Endometrium (tissue), 2 donors: ENCODE data around the gene CSKMT.
"Not testable (repeated sequence)": the region's sequence is repeated elsewhere in the genome, so short reads cannot be mapped to it uniquely, and the experiment has no call there.

Experiments used
- FAIRE-seq: peaks from 2 replicates; lab custom pipeline; 2012; peaks lifted over from hg19 to GRCh38; lab: Jason Lieb, UNC
- donor health status: control.
- donor health status: control.

Gene CSKMT

DNA sequence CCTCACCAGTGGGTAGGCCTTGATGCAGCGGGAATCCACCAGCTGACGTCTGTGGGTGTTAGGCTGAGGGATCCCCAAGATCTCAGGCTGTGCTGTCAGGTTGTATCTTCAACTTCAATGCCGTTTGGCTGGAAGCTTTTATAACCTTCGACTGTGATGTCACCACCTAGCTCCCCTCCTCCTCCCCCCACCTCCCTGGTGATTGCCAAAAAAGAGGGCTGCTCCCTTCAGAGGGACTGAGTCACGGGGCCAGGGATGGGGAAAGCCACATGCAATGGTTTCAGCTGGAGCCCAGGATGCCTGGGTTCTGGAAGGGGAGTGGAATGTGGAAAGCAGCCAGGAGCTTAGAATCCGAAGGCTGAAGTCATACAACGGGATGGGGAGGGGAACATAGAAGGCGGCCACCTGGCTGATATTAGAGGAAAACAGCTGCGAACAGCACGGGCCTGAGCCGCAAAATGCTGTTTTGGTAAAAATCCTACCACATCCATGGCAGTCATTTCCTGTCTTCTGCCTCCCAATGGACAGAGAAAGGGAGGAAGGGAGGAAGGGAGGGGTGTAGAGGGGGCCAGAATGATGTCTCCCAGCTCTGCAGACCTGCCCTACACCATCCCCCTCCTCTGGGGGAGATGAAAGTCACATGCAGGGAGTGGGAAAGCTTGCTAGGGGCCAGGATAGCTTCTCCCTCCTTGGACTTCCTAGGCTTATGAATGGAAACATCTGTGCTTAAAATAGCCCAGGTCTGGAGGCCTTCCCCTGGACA is 24.5 kb downstream of the CSKMT start, which contains the start of gene LRRN4CL:
Gene LRRN4CL, minus strand, starts transcription at position 110 of the 763 bp plus-strand sequence. CDS start 1,022 bp downstream, outside the sequence.
- no peak for FAIRE-seq

DNA sequence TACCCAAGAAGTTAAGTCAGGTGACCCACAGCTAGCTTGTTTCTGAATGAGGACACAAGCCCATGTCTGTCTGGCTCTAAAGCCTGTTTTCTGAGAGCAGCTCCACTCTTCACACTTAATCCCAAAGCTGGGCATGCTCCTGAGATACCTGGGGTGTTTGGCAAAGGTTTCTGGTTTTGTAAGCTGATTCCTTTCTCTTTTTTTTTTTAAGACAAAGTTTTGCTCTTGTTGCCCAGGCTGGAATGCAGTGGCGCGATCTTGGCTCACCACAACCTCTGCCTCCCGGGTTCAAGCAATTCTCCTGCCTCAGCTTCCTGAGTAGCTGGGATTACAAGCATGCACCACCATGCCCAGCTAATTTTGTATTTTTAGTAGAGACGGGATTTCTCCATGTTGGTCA is 28.5 kb downstream of the CSKMT start:
- FAIRE-seq, result not testable (repeated sequence)

DNA sequence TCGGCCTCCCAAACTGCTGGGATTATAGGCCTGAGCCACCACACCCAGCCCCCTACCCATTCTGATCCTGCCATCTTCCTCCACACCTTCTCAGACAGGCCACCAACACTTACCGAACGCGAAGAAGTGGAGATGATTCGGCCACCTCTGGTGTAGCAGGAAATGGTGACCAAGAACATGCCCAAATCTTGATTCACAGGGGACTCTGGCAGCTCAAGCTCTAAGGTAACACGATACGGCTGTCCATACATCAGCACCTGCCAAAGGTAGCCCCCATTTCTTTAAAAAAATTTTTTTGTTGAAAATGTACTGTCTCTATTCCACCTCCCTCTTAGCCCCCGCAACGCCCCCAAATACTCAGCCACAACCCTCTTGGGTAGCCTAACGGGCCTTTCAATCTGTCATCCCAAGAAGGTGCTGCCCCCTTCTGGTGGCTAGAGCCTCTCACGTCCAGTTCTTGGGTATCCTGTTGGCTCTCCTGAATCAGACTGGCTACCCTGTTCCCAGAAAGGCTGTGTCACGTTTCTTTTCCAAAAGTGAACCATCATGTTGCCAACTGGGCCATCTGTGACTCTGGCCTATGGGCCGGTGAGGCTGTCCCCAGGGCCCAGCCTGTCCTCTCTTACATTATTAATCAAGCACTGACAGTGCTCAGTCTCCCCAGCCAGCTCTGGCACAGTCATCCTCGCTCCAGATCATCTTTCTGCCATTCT is 29.5 kb downstream of the CSKMT start:
- no peak for FAIRE-seq

DNA sequence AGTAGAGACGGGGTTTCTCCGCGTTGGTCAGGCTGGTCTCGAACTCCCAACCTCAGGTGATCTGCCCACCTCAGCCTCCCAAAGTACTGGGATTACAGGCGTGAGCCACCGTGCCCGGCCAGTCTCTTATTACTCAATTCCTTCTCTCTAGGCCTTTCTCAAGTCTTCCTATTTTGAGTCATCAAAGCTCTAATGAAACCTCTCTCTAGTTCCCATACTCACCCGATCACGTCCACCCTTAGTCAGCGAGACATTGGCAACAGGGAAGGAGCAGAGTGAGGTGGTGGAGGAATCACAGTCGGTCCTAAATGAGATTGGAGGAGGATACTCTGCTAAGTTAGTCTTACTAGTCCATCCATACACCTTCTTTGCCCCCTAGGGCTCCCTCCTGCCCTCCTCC is 37.1 kb downstream of the CSKMT start:
- FAIRE-seq, result no peak

DNA sequence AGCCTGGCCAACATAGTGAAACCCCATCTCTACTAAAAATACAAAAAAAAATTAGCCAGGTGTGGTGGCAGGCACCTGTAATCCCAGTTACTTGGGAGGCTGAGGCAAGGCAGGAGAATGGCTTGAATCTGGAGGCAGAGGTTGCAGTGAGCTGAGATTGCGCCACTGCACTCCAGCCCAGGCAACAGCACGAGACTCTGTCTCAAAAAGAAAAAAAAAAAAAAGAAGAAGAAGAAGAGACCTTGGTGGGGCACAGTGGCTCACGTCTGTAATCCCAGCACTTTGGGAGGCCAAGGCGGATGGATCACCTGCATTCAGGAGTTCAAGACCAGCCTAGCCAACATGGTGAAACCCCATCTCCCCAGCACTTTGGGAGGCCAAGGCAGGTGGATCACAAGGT is 38.8 kb downstream of the CSKMT start:
- not testable (repeated sequence) for FAIRE-seq

DNA sequence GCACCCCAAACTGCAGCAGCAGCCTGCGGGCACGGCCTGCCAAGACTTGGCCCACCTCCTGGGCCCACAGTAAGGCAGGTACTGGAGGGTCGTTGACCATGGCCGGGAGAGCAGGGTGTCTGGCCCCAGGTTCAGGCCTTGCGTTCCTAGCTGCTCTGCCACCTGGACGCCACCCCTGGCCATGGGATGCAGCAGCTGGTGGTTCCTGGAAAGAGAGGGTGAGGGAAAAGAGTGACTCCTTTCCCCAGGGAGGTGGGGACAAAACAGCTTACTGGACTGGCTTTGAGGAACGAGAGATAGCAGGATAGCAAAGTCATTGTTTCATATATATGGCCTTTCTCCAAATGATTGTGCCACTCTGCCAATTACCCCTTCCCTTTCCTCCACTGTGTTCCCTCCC is 40.3 kb downstream of the CSKMT start:
- no peak for FAIRE-seq

DNA sequence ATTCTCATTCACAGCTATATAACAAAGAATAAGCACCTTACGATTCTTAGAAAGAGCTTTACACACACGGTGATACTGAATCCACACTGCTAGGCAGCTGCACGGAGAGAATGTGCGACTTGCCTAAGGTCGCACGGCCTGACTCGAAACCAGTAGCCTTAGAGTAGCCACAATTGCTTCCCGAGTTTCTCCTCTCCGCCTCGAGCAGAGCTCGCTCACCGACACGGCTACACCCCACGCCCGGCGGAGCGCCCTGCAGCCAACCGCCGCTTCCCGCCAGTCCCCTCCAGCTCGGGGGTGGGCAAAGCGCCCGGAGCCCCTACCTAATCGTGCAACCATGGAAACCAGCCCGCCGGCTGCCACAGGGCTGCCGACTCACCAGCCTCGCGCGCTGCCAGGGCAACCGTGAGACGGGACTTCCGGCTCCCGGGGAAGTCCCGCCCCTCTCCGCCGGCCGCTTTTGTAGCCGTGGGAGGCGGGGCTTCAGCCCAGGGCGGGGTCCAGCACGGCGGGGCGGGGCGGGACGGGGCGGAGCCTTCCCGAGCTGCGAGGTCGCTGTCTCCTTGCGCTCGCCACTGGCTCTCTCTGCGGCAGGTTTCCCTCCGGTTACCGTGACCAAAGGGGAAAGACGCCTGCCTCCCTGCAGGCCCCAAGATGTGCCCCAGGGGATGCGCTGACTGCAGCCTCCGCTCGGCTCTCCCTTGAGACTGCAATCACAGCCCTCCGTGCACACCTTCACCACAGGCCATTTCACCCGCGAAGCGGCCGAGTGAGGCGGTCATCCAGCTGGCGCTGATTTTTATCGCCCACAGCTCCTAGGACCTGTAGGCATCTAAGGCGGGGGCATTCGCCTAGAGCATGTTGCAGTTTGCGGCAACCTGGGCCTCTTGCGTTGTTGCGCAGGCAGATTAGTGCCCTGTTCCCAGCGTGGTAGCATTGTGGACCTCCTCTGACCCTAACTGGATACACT is 41.1 kb downstream of the CSKMT start:
- no peak for FAIRE-seq

DNA sequence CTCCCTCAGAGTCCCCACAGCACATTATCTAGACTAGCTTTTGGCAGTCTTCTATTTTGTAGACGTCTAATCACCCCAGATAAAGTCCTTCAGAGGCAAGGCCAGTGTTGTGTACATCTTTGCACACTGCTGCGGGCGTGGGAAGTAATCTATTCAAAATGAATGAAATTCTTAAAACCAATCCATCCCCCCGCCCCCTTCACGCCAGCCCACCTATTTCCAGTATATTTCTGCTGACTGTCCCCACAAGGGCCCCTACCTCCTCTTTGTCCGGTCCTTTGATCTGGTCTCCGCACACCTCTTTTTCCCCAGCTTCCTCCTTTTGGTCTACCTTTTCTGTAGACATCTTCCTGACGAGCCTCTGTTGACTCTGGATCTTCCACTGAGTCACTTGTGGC is 41.7 kb downstream of the CSKMT start:
- FAIRE-seq, result no peak

DNA sequence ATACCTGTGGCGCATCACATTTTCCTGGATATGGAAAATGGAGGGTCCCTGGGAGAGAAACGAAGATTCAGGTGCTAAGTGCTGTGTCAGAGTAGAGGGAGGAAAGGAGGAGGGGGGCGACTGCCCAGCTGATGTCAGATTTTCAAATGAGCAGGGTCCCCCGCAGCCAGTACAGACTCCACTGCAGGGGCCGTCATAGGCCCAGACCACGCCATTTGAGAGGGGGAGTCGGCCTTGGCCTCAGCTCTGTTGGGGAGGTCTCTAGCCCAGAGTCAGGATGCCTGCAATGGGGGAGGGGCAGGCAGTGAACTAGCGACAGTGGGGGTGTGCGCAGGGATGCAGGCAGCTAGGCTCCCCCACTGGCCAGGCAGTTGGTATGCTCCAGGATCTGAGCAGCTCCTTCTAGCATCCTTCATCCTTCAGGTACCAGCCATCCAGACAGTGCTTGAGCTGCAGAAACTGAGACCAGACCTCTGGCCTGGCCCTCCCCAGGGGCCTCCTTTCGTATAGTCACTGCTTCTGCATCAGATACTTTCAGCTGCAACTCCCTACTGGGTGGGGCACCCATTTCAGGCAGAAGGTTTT is 42.3 kb downstream of the CSKMT start, which contains the start of the genes BSCL2 and GNG3:
Gene BSCL2, minus strand, starts transcription at position 148 of the 585 bp plus-strand sequence. CDS start 229 bp downstream, outside the sequence.
Gene GNG3, plus strand, starts transcription at position 400 of the 585 bp plus-strand sequence. CDS start 620 bp downstream, outside the sequence.
- FAIRE-seq, result no peak

DNA sequence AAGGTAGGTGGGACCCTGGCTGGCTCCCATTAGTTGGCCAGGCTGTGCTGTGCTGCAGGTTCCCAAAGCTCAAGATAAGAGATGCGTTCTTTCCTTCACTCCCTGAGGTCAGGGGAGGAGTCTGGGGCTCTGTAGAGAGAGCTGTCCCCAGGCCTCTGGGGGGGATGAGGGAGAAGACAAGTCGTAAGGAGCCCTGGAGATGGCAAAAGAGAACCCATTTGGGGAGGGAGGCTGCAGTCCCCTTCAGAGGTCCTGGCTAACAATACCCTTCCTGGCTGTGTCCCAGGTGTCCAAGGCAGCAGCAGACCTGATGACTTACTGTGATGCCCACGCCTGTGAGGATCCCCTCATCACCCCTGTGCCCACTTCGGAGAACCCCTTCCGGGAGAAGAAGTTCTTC is 43.3 kb downstream of the CSKMT start:
- no peak for FAIRE-seq

DNA sequence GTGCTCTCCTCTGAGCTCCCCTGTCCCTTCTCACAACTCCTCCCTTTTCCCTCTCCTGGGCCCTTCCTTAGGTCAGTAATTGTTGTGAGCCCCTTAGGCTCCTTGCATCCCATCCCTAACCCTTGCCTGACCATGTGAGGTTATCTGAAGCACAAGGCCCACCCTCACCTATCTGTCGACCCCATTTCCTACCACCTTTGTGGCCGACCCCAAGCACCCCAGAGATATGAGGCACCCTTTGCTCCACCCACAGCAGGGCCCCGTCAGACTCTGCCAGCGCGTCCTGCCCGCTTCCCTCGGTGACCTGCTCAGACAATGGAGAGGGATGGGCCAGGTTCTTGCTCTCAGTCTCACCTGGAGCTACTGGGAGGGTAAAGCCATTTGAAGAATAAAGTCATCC is 43.7 kb downstream of the CSKMT start:
- FAIRE-seq, result no peak

DNA sequence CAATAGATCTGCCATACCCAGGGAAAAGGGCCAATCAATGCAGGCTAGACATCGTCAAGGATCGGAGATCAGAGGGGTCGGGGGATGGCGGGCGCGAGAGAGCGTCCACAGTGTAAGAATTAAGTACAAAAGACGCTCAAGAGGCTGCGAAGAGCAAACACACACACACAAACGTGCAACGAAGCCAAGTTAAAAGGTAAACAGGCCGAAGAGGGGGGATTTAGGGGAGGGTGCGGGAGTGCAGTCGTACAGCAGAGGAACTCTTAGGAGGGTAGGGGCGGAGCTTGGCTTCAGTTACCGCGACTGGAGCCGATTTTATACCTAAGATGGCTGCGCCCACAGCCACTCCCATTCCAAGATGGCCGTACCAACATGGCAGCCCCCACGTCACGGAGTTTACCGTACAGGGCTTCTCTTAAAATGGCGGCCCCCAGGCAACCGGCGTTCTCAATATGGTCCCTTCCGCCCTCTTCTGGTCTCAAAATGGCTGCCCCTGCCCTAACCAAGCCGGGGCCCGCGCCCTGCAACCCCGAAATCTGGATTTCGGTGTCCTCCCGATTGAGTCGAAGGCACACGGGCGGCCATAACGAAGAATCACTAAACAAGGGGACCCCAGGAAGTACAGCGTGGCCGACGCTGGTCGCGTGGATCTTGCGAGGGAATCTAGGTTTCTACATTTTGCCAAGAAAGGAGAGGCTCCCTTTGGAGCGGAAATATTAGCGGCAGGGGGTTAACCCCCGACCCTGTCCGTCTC is 44.3 kb downstream of the CSKMT start:
- peak; percentile 88 for FAIRE-seq

DNA sequence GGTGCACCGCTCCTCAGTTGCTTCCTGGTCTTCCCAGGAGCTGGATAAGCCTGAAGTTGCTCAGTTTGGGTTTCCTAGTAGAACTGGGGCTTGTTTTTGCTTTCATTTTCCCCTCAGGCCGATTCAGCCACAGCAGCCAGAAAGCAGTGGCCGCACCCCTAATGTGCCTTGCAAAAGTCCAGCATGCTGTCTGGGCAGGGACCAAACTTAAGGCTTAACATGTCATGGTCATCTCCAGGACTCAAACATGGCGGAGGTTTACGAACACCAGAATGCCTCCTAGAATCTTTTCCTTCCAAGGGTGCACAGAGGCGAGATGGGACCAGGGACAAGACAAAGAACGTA is 44.9 kb downstream of the CSKMT start:
- FAIRE-seq, result no peak

DNA sequence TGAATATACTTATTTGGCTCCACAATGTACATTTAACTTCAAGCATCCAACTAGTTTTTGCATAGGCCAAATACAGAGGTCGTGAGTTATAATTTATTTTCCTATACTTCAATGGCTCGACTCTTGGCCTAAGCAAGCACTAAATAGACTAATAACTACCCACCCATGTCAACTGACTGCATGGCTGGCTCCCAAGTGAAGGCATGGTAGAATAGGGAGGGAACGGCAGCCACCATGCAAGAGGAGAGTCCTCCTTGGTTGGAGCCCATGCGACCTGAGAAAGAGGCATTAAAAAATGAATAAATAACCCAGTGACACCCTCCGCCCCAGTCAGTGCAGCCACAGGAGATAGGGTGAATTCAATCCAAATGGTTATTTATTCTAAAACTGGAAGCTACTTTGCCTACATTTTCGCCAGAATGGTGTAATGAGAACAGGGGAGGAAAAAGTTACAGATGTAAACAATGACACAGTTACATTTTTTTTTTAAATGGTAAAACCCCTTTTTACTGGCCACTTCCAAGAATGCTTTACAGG is 47.2 kb downstream of the CSKMT start:
- no peak for FAIRE-seq

DNA sequence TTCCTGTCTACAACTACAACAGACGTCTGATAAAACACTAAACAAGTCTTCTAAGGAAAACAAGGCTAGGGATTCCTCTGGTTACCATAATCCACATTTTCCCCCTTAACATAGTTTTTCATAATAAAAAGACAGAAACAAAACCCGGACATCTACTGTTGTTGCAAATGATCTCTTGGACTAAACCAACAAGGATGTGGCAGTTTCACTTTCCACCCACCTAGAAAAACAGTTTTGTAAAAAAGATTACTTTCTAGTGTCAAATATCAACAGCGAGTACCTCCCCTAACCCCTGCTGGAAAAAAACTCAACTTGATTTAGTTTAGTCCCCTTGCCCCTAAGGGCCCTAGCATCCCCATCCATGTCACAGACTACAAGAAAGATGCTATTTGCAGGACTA is 47.7 kb downstream of the CSKMT start:
- no peak for FAIRE-seq

DNA sequence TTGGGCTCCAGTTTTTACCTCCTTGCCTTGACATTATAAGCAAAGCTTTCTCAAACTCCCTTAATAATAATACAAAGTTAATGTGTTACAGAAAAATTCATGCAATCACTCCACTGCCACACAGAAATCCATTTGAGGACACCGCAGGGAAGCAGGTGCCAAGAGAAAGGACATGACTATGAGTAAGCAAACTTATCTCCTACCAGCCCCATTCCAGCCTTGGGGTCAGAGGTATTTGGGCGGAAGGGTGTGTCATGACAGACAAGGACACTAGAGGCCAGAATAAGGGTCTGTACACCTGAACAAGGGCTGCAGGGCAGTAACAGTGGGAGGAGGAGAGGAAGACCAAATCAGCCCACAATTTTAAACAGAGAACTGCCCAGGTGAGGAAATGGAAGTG is 48.2 kb downstream of the CSKMT start:
- FAIRE-seq, result no peak

DNA sequence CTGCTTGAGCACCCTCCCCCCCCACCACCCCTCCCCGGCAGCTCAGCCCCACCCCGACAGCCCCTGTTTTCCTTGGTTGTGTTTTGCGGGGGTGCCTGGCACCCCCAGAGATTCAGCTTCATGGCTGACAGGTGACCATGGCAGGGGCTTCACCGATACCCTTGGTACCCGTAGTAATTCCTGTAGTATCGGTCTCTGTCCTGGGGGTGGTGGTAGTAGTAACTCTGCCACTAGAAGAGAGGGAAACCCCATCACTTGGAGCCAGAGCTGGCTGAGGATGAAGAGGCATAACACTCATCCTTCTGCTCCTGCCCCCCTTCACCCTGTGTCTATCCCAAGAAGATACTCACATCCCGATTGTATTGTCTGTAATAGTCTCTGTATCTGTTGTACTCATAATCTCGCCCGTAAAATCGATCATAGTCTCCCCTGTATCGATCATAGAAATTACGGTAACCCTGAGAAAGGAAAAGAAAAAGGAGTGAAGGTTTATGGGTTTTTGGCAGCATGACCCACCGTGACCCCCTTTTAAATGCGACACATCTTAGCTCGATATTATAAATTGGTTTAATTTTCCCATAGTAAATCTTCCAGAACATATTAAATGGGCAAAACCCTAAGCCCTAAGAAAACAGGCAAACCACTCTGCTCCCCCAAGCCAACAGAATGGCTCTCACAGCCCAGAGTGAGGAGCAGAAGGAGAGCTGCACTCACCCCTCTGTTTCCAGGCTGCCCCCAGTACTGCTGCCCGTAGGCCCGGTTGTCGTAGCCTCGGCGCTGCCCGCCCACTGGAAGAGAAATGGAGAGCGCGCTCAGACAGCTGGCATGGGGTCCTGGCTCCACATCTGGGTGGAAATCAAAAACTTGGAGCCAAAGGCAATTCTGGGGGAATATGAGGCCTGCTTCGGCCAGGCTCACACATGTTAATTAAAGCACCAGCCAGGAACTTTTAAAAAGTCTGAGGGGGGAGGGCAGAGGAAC is 50.3 kb downstream of the CSKMT start:
- FAIRE-seq, result no peak

DNA sequence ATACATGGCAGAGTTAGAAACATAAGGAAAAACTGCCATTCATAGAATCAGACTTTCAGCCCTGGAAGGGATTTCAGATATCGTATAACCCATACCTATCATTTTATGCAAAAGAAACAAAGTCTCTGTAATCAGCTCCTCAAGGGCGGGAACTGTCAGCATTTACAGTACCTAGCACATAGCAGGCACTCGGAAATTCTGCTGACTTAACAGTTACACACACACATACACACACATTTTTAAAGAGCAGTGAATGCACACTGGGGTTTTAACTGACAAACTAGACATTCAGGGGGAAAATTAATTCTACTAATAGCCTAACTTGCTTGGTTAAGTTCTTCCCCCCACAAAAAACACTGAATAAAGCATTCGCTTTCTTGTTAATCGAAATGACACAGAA is 51.1 kb downstream of the CSKMT start:
- FAIRE-seq, result no peak

DNA sequence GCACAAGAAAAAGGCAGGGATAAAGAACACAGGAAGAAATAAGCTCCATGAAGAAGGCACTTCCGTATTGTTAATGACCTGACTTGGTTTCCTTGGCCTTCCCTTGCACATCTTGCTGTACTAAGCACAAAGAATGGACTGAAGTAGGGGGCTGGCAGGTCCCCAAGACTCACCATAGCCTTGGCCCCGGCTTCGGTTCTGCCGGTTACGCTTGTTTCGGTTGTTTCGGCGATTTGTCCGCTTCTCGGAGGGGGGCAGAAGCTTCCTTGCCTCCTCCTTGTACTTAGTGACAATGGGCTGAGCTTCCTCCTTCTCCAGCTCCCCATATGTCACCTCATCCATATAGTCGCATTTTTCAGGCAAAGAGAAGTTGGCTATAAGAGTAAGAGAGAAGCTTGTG is 51.7 kb downstream of the CSKMT start:
- FAIRE-seq, result no peak
